Body of pancreas (tissue), 4 donors: Measurements from ENCODE around the gene PHC2. TPM values are rescaled to one million over a fixed set of nuclear protein-coding genes. Genes with fewer than 3 reads are reported as not detected.

Experiments used
- ATAC-seq: fragments of 150-250 bp; one replicate; pipeline ENCODE4 v1.9.1; 2016
- DNase-seq, 4 donors: peaks; one replicate each; pipeline ENCODE4 v3.0.0-alpha.2; 2019
- H3K27ac ChIP-seq, 4 donors: fragments of 200-600 bp; sonication (generic); 1 replicate in 3 of 4; 2 replicates in 1 of 4; pipeline versions ENCODE4 v1.5.1 to v1.6.1; 2016 to 2019; ENCODE audit warnings: mild to moderate bottlenecking in 1 of 4, mixed read lengths in 1 of 4, moderate library complexity in 1 of 4
- H3K27me3 ChIP-seq, 2 donors: fragments of 200-600 bp; sonication (generic); one replicate each; pipeline ENCODE4 v1.6.0; 2016; ENCODE audit warnings: mild to moderate bottlenecking in 1 of 2
- H3K36me3 ChIP-seq, 2 donors: fragments of 200-600 bp; sonication (generic); replicated peaks in 1 of 2; 2 replicates each; pipeline ENCODE4 v1.5.1; 2016; ENCODE audit warnings: low read depth in 2 of 2; ENCODE audit not compliant: insufficient read depth in 1 of 2
- H3K4me1 ChIP-seq: fragments of 200-600 bp; sonication (generic); one replicate; pipeline ENCODE4 v1.6.0; 2016
- H3K4me3 ChIP-seq, 2 donors: fragments of 200-600 bp; sonication (generic); 1 replicate in 1 of 2; 2 replicates in 1 of 2; pipeline ENCODE4 v1.5.1; 2016 to 2019
- H3K9me3 ChIP-seq, 3 donors: fragments of 200-600 bp; sonication (generic); 1 replicate in 2 of 3; 2 replicates in 1 of 3; pipeline ENCODE4 v1.5.1; 2016
- CTCF ChIP-seq, 7 experiments: fragments of 450-650 bp in 4 of 7; fragments of 200-600 bp in 3 of 7; sonication (generic) in 3 of 7; IDR thresholded peaks; one replicate each; pipeline ENCODE4 v1.5.1; 2016 to 2019; ENCODE audit warnings: antibody characterized with exemption in 7 of 7
- POLR2A ChIP-seq, 3 donors: fragments of 450-650 bp; IDR thresholded peaks; one replicate each; pipeline ENCODE4 v1.6.1; 2016; ENCODE audit warnings: antibody characterized with exemption in 3 of 3, mild to moderate bottlenecking in 2 of 3
- WGBS, 2 donors: methylation state at CpG; one replicate each; pipeline ENCODE4 v1.1.5; 2017; 5-methylcytosine and 5-hydroxymethylcytosine counted together
- intact Hi-C: fragments of 100-400 bp; cut with DNase I; formaldehyde crosslinking; loops from one replicate; pipeline ENCODE4 v1.15.1; 2023
- total RNA-seq, 2 donors: library from RNA; depleted of rRNA; stranded (reverse); fragments of >200 nt; gene quantifications; one replicate each; pipeline ENCODE4 v1.1.0, GENCODE V29; 2016

Gene PHC2
- total RNA-seq, 2 donors from 2014 or later = 41.8 to 44.5 TPM

GRCh38 chr1:33348676-33349080 is 82.2 kb downstream of the PHC2 start:
- no peak for ATAC-seq
- no peaks in the 10 kb centered on the region for H3K27me3 ChIP-seq
- H3K36me3 ChIP-seq = no peaks in the 10 kb centered on the region
- intact Hi-C loops = no loop called here
- H3K4me3 ChIP-seq = peak overlapping the region; percentile 70 to 81
- H3K4me1 ChIP-seq = peaks cover 54% of the 10 kb centered on the region
- 1% methylated on average over 11 of the region's 11 CpGs for WGBS, 2 donors
- peak overlapping the region; percentile 86 to 93 (median 90) for H3K27ac ChIP-seq
- TF ChIP-seq CTCF (IDR thresholded peaks at IDR 0.05) = no peak
- TF ChIP-seq POLR2A (IDR thresholded peaks at IDR 0.05) = peak in 2 of 3 donors; percentile 41 to 46
- no peaks in the 10 kb centered on the region for H3K9me3 ChIP-seq
- DNase-seq = peak in 1 of 4 donors; percentile 43

- TF ChIP-seq POLR2A (IDR thresholded peaks at IDR 0.05) = no peak
- TF ChIP-seq CTCF (IDR thresholded peaks at IDR 0.05) = no peak
- H3K27me3 ChIP-seq = no peaks in the 10 kb centered on the region
- no peaks in the 10 kb centered on the region for H3K36me3 ChIP-seq
- no peaks in the 10 kb centered on the region for H3K9me3 ChIP-seq
- peak overlapping the region; percentile 86 to 93 (median 90) for H3K27ac ChIP-seq
- 26 to 37% methylated on average over 2 of the region's 2 CpGs for WGBS, 2 donors
- ATAC-seq (no peak), DNase-seq (no peak)
- H3K4me3 ChIP-seq = peak overlapping the region; percentile 70 to 81
- intact Hi-C loops = no loop called here
- H3K4me1 ChIP-seq = peaks cover 59% of the 10 kb centered on the region
Observed at GRCh38 chr1:33348194-33348593, 82.7 kb downstream of the PHC2 start.

- H3K4me3 ChIP-seq = peak overlapping the region in 1 of 2 donors; percentile 81
- H3K27me3 ChIP-seq = no peaks in the 10 kb centered on the region
- ATAC-seq = no peak
- H3K9me3 ChIP-seq = no peaks in the 10 kb centered on the region
- WGBS, 2 donors = 21 to 23% methylated on average over 5 of the region's 5 CpGs
- intact Hi-C loops = no loop called here
- peak overlapping the region; percentile 86 to 93 (median 90) for H3K27ac ChIP-seq
- TF ChIP-seq POLR2A (IDR thresholded peaks at IDR 0.05) (no peak), CTCF (IDR thresholded peaks at IDR 0.05) (no peak)
- DNase-seq = peak in 1 of 4 donors; percentile 41
- H3K4me1 ChIP-seq = peaks cover 65% of the 10 kb centered on the region
- H3K36me3 ChIP-seq = no peaks in the 10 kb centered on the region
Observed at GRCh38 chr1:33347650-33347992, 83.3 kb downstream of the PHC2 start.

- intact Hi-C loops = no loop called here
- Histone ChIP-seq H3K36me3 (no peaks in the 10 kb centered on the region), H3K4me1 (peaks cover 70% of the 10 kb centered on the region), H3K9me3 (no peaks in the 10 kb centered on the region), H3K4me3 (no peak overlapping the region), H3K27me3 (no peaks in the 10 kb centered on the region), H3K27ac (peak overlapping the region; percentile 66 to 93 (median 89))
- no peak for TF ChIP-seq CTCF (IDR thresholded peaks at IDR 0.05)
- TF ChIP-seq POLR2A (IDR thresholded peaks at IDR 0.05) = peak; percentile 17 to 89 (median 79)
- DNase-seq = peak; percentile 45 to 83 (median 66)
- 2 to 11% methylated on average over 2 of the region's 2 CpGs for WGBS, 2 donors
- ATAC-seq = peak; percentile 10
Observed at GRCh38 chr1:33346927-33347649, 83.8 kb downstream of the PHC2 start.

- Histone ChIP-seq H3K27ac (peak overlapping the region; percentile 66 to 93 (median 89)), H3K9me3 (no peaks in the 10 kb centered on the region), H3K4me1 (peaks cover 76% of the 10 kb centered on the region), H3K36me3 (no peaks in the 10 kb centered on the region), H3K4me3 (no peak overlapping the region), H3K27me3 (no peaks in the 10 kb centered on the region)
- DNase-seq (no peak), ATAC-seq (no peak)
- WGBS, 2 donors = 42 to 49% methylated on average over 3 of the region's 3 CpGs
- intact Hi-C loops = no loop called here
- TF ChIP-seq CTCF (IDR thresholded peaks at IDR 0.05) (no peak), POLR2A (IDR thresholded peaks at IDR 0.05) (no peak)
Observed at GRCh38 chr1:33346533-33346926, 84.4 kb downstream of the PHC2 start.
